Fibroblast of lung (primary cell): ENCODE data around the gene AP1S3. TPM values are rescaled to one million over a fixed set of nuclear protein-coding genes. Genes with fewer than 3 reads are reported as not detected.

Experiments used
- DNase-seq, 2 donors: peaks; one replicate each; pipeline versions ENCODE4 v3.0.0 to v3.0.0-alpha.2; 2010; ENCODE audit warnings: low read depth in 2 of 2
- H2AFZ ChIP-seq: 2 replicates; pipeline ENCODE4 v1.5.1; 2012; ENCODE audit warnings: low read length, control low read depth, inconsistent platforms
- H3K27ac ChIP-seq: 2 replicates; pipeline ENCODE4 v1.5.1; 2011; ENCODE audit warnings: low read length, control low read depth; ENCODE audit not compliant: insufficient read depth
- H3K27me3 ChIP-seq: 2 replicates; pipeline ENCODE4 v1.5.1; 2011; ENCODE audit warnings: mild to moderate bottlenecking, low read length; ENCODE audit not compliant: control insufficient read depth, insufficient read depth
- H3K36me3 ChIP-seq: 2 replicates; pipeline ENCODE4 v1.5.1; 2011; ENCODE audit warnings: low read length; ENCODE audit not compliant: control insufficient read depth, insufficient read depth
- H3K4me1 ChIP-seq: 2 replicates; pipeline ENCODE4 v1.5.1; 2011; ENCODE audit warnings: low read length; ENCODE audit not compliant: control insufficient read depth, insufficient read depth; ENCODE audit errors: extremely low read depth
- H3K4me2 ChIP-seq: 2 replicates; pipeline ENCODE4 v1.5.1; 2011; ENCODE audit warnings: low read length, control low read depth; ENCODE audit not compliant: insufficient read depth; ENCODE audit errors: extremely low read depth
- H3K4me3 ChIP-seq, 4 experiments: fragments of 200-600 bp in 1 of 4; sonication (generic) in 1 of 4; replicated peaks in 1 of 4; 2 replicates each; pipeline ENCODE4 v1.5.1; 2011 to 2016; ENCODE audit warnings: low read length in 4 of 4, low read depth in 3 of 4, mild to moderate bottlenecking in 3 of 4, control low read depth in 2 of 4, inconsistent platforms in 1 of 4, mixed read lengths in 1 of 4; ENCODE audit not compliant: insufficient read depth in 1 of 4; ENCODE audit errors: control extremely low read depth in 1 of 4
- H3K79me2 ChIP-seq: 2 replicates; pipeline ENCODE4 v1.5.1; 2012; ENCODE audit warnings: mild to moderate bottlenecking, low read length, inconsistent platforms; ENCODE audit not compliant: control insufficient read depth, insufficient read depth
- H3K9ac ChIP-seq: 2 replicates; pipeline ENCODE4 v1.5.1; 2011; ENCODE audit warnings: mild to moderate bottlenecking, low read length, control low read depth; ENCODE audit not compliant: insufficient read depth
- H3K9me3 ChIP-seq: 2 replicates; pipeline ENCODE4 v1.5.1; 2012; ENCODE audit warnings: low read depth, low read length; ENCODE audit not compliant: control insufficient read depth, insufficient read depth
- H4K20me1 ChIP-seq: 2 replicates; pipeline ENCODE4 v1.5.1; 2011; ENCODE audit warnings: low read length; ENCODE audit not compliant: control insufficient read depth, insufficient read depth; ENCODE audit errors: extremely low read depth
- EZH2 ChIP-seq: IDR thresholded peaks from 2 replicates; pipeline ENCODE4 v1.5.1; 2012; ENCODE audit warnings: low read length, control low read depth, mild to moderate bottlenecking; ENCODE audit errors: missing control alignments
- polyA plus RNA-seq, 2 donors: library from polyadenylated mRNA; depleted of rRNA in 1 of 2; stranded (reverse) in 1 of 2; unstranded in 1 of 2; fragments of >200 nt; gene quantifications; 2 replicates each; pipeline ENCODE4 v1.2.1, GENCODE V29; 2011 to 2012; ENCODE audit warnings: missing spikeins in 1 of 2
- total RNA-seq: library from RNA; depleted of rRNA; stranded (reverse); fragments of >200 nt; gene quantifications from 2 replicates; pipeline ENCODE4 v1.2.1, GENCODE V29; 2014
- TF ChIP-seq, protein P1 (sequence below), 2 donors: IDR thresholded peaks in 1 of 2; conservative IDR thresholded peaks in 1 of 2; 1 replicate in 1 of 2; 2 replicates in 1 of 2; pipeline ENCODE4 v1.5.1; 2011 to 2012; ENCODE audit warnings: low read length in 2 of 2, control low read depth in 1 of 2, inconsistent platforms in 1 of 2, low read depth in 1 of 2, mild to moderate bottlenecking in 1 of 2

AP1S3 gene
- total and polyA plus RNA-seq, 2 donors (not counting 1 experiment from before 2014, with no cell fraction given): 2.9 to 3.3 TPM

DNA sequence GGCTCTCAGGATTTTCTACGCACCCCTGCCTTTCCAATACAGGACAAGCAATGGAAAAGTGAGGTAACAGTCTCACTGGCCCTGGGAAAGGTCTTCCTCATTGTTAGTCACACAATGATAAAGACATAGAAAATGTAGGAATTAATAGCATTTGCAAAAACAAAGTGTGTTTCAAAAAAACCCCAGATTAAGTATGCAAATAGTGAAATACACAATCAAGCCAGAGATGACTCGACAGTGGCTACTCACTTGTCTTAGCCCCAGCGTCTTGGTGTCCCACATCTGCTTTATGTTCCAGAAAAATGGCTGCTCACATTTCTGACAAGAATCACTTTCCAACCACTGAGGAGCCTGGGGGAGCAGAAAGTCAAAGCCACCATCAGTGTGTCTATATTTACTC, 47.0 kb upstream of the AP1S3 start:
- Histone ChIP-seq H2AFZ (no peak overlapping the region), H3K79me2 (no peaks in the 10 kb centered on the region), H3K9ac (no peak overlapping the region), H3K27ac (peak overlapping the region; percentile 47), H3K4me2 (no peak overlapping the region), H3K9me3 (no peaks in the 10 kb centered on the region), H4K20me1 (no peaks in the 10 kb centered on the region), H3K4me1 (peaks cover 2% of the 10 kb centered on the region), H3K4me3 (no peak overlapping the region), H3K36me3 (peaks cover 12% of the 10 kb centered on the region), H3K27me3 (no peaks in the 10 kb centered on the region)
- DNase-seq: peak in 1 of 2 donors; percentile 56
- TF ChIP-seq, protein P1, sequence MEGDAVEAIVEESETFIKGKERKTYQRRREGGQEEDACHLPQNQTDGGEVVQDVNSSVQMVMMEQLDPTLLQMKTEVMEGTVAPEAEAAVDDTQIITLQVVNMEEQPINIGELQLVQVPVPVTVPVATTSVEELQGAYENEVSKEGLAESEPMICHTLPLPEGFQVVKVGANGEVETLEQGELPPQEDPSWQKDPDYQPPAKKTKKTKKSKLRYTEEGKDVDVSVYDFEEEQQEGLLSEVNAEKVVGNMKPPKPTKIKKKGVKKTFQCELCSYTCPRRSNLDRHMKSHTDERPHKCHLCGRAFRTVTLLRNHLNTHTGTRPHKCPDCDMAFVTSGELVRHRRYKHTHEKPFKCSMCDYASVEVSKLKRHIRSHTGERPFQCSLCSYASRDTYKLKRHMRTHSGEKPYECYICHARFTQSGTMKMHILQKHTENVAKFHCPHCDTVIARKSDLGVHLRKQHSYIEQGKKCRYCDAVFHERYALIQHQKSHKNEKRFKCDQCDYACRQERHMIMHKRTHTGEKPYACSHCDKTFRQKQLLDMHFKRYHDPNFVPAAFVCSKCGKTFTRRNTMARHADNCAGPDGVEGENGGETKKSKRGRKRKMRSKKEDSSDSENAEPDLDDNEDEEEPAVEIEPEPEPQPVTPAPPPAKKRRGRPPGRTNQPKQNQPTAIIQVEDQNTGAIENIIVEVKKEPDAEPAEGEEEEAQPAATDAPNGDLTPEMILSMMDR (conservative IDR thresholded peaks at IDR 0.05 in 1 of 2, IDR thresholded peaks at IDR 0.05 in 1 of 2; ENCODE audit: low read depth in 1 of 2, low read length in 2 of 2): no peak
- no peak for TF ChIP-seq EZH2

DNA sequence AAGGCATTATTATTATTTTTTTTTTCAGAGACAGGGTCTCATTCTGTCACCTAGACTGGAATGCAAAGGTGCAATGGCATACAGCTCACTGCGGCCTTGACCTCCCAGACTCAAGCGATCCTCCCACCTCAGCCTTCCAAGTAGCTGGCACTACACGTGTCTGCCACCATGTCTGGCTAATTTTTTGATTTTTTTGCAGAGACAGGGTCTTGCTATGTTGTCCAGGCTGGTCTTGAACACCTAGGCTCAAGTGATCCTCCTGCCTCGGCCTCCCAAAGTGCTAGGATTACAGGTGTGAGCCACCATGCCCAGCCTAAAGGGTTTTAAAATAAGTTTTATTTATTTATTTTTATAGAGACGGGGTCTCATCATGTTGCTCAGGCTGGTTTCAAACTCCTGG, 45.3 kb upstream of the AP1S3 start:
- Histone ChIP-seq H3K9ac (no peak overlapping the region), H3K36me3 (peaks cover 9% of the 10 kb centered on the region), H4K20me1 (no peaks in the 10 kb centered on the region), H3K9me3 (no peaks in the 10 kb centered on the region), H3K27me3 (no peaks in the 10 kb centered on the region), H2AFZ (no peak overlapping the region), H3K27ac (no peak overlapping the region), H3K4me2 (no peak overlapping the region), H3K4me3 (no peak overlapping the region), H3K79me2 (no peaks in the 10 kb centered on the region), H3K4me1 (peaks cover 2% of the 10 kb centered on the region)
- DNase-seq: no peak
- TF ChIP-seq EZH2: no peak
- TF ChIP-seq, protein P1 (conservative IDR thresholded peaks at IDR 0.05 in 1 of 2, IDR thresholded peaks at IDR 0.05 in 1 of 2; ENCODE audit: low read depth in 1 of 2, low read length in 2 of 2): no peak

DNA sequence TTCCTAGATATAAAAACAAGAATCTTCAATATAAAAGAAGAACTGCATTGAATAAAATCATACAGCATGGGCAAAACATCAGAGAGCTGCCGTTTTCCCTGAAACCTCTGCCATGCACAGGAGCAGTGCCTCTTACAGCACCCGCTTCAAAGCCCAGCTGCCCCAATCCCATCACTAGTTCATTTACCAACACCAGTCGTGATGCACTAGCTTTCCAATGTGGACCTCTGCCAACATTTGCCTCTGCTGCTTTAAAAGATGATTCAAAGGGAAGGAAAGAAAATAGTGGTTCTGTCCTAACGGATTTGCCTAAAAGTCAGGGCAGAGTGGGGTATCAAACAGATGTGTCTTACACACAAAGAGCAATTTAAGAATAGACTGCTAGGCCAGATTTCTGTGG, 43.4 kb upstream of the AP1S3 start:
- no peak overlapping the region for H3K4me3 ChIP-seq
- H3K4me1 ChIP-seq: peaks cover 2% of the 10 kb centered on the region
- TF ChIP-seq, protein P1 (conservative IDR thresholded peaks at IDR 0.05 in 1 of 2, IDR thresholded peaks at IDR 0.05 in 1 of 2; ENCODE audit: low read depth in 1 of 2, low read length in 2 of 2): no peak
- TF ChIP-seq EZH2: no peak
- peaks cover 5% of the 10 kb centered on the region for H3K36me3 ChIP-seq
- no peaks in the 10 kb centered on the region for H3K27me3 ChIP-seq
- no peak for DNase-seq
- no peaks in the 10 kb centered on the region for H3K9me3 ChIP-seq
- H4K20me1 ChIP-seq: no peaks in the 10 kb centered on the region
- H3K27ac ChIP-seq: no peak overlapping the region
- H2AFZ ChIP-seq: no peak overlapping the region
- no peak overlapping the region for H3K4me2 ChIP-seq
- H3K79me2 ChIP-seq: no peaks in the 10 kb centered on the region
- H3K9ac ChIP-seq: no peak overlapping the region
